ENCODE data around the gene DHODH. TPM values are rescaled to one million over a fixed set of nuclear protein-coding genes. Genes with fewer than 3 reads are reported as not detected.

Gene DHODH
- total RNA-seq, 1 experiment from 2014 or later = 23.0 TPM

GRCh38 chr16:72023962-72024361 is 15.4 kb downstream of the DHODH start:
- Mint-ChIP-seq H3K4me3 (ENCODE audit: unreplicated experiment) (no peak overlapping the region), H3K9me3 (ENCODE audit: unreplicated experiment) (no peaks in the 10 kb centered on the region), H3K27ac (ENCODE audit: unreplicated experiment) (no peak overlapping the region), H3K4me1 (ENCODE audit: low read depth, unreplicated experiment) (peaks cover 8% of the 10 kb centered on the region), H3K27me3 (ENCODE audit: insufficient read depth, unreplicated experiment) (no peaks in the 10 kb centered on the region), H3K36me3 (ENCODE audit: insufficient read depth, unreplicated experiment) (peaks cover 28% of the 10 kb centered on the region)
- DNase-seq = no peak
- intact Hi-C loops (cut with micrococcal nuclease; ENCODE audit: unreplicated experiment) = no loop called here
- no peak for TF ChIP-seq CTCF (IDR thresholded peaks at IDR 0.05; ENCODE audit: insufficient read depth in 1 of 2, low read depth in 1 of 2, low read length in 1 of 2, severe bottlenecking in 1 of 2, unreplicated experiment in 1 of 2)
- Histone ChIP-seq H3K4me1 (no peaks in the 10 kb centered on the region), H3K9me3 (no peaks in the 10 kb centered on the region), H3K4me3 (ENCODE audit: low read depth, low read length) (no peak overlapping the region), H3K36me3 (ENCODE audit: control insufficient read depth, insufficient read depth, low read length) (no peaks in the 10 kb centered on the region; the same call in 1 of the 2 replicates), H3K27me3 (replicated peaks; ENCODE audit: control insufficient read depth, insufficient read depth, low read length) (no peaks in the 10 kb centered on the region)
- no TSS peak for BruUV-seq (replicated peaks)
- CTCF ChIA-PET = no interaction called here
- POLR2A ChIA-PET = no interaction called here

GRCh38 chr16:72024862-72025382 is 16.4 kb downstream of the DHODH start:
- no peaks in the 10 kb centered on the region for H3K9me3 ChIP-seq
- BruUV-seq (replicated peaks) = no TSS peak

GRCh38 chr16:72025404-72026114 is 17.0 kb downstream of the DHODH start:
- DNase-seq = no peak
- Mint-ChIP-seq H3K27me3 (ENCODE audit: insufficient read depth, unreplicated experiment) (no peaks in the 10 kb centered on the region), H3K9me3 (ENCODE audit: unreplicated experiment) (no peaks in the 10 kb centered on the region), H3K36me3 (ENCODE audit: insufficient read depth, unreplicated experiment) (peaks cover 28% of the 10 kb centered on the region), H3K4me1 (ENCODE audit: low read depth, unreplicated experiment) (peaks cover 8% of the 10 kb centered on the region), H3K27ac (ENCODE audit: unreplicated experiment) (no peak overlapping the region), H3K4me3 (ENCODE audit: unreplicated experiment) (no peak overlapping the region)
- Histone ChIP-seq H3K4me1 (no peaks in the 10 kb centered on the region), H3K9me3 (no peaks in the 10 kb centered on the region), H3K4me3 (ENCODE audit: low read depth, low read length) (no peak overlapping the region), H3K27me3 (replicated peaks; ENCODE audit: control insufficient read depth, insufficient read depth, low read length) (no peaks in the 10 kb centered on the region), H3K36me3 (ENCODE audit: control insufficient read depth, insufficient read depth, low read length) (no peaks in the 10 kb centered on the region; the same call in 1 of the 2 replicates)
- ChIA-PET POLR2A (no interaction called here), CTCF (interaction anchor here (0.5 kb wide), 1 partner anchor 400 kb away, joined by 7 read pairs; the partner anchor contains the start of gene MARVELD3)
- BruUV-seq (replicated peaks) = no TSS peak
- no peak for TF ChIP-seq CTCF (IDR thresholded peaks at IDR 0.05; ENCODE audit: insufficient read depth in 1 of 2, low read depth in 1 of 2, low read length in 1 of 2, severe bottlenecking in 1 of 2, unreplicated experiment in 1 of 2)
- intact Hi-C loops (cut with micrococcal nuclease; ENCODE audit: unreplicated experiment) = no loop called here

More at GRCh38 chr16:72024862-72025382, 16.4 kb downstream of the DHODH start:
- Histone ChIP-seq H3K4me1 (no peaks in the 10 kb centered on the region), H3K27me3 (replicated peaks; ENCODE audit: control insufficient read depth, insufficient read depth, low read length) (no peaks in the 10 kb centered on the region), H3K36me3 (ENCODE audit: control insufficient read depth, insufficient read depth, low read length) (no peaks in the 10 kb centered on the region; the same call in 1 of the 2 replicates), H3K4me3 (ENCODE audit: low read depth, low read length) (no peak overlapping the region)
- Mint-ChIP-seq H3K4me1 (ENCODE audit: low read depth, unreplicated experiment) (peaks cover 8% of the 10 kb centered on the region), H3K4me3 (ENCODE audit: unreplicated experiment) (no peak overlapping the region), H3K27ac (ENCODE audit: unreplicated experiment) (no peak overlapping the region), H3K9me3 (ENCODE audit: unreplicated experiment) (no peaks in the 10 kb centered on the region), H3K36me3 (ENCODE audit: insufficient read depth, unreplicated experiment) (peaks cover 28% of the 10 kb centered on the region), H3K27me3 (ENCODE audit: insufficient read depth, unreplicated experiment) (no peaks in the 10 kb centered on the region)
- ChIA-PET POLR2A (no interaction called here), CTCF (interaction anchor here (0.5 kb wide), 1 partner anchor 399 kb away, joined by 7 read pairs; the partner anchor contains the start of gene MARVELD3)
- no peak for DNase-seq
- no peak for TF ChIP-seq CTCF (IDR thresholded peaks at IDR 0.05; ENCODE audit: insufficient read depth in 1 of 2, low read depth in 1 of 2, low read length in 1 of 2, severe bottlenecking in 1 of 2, unreplicated experiment in 1 of 2)
- intact Hi-C loops (cut with micrococcal nuclease; ENCODE audit: unreplicated experiment) = no loop called here

Data from Caco-2 (cell line).